ENCODE results near the gene AMDHD2. TPM values are rescaled to one million over a fixed set of nuclear protein-coding genes. Genes with fewer than 3 reads are reported as not detected.

AMDHD2 gene
- total RNA-seq, 2 experiments from 2014 or later = 51.8 to 59.7 TPM

GRCh38 chr16:2528161-2529060, 8.2 kb downstream of the AMDHD2 start:
- Histone ChIP-seq H3K9me2 (ENCODE audit: insufficient read depth, low read length) (no peaks in the 10 kb centered on the region), H3K27ac (ENCODE audit: low read depth, low read length, poor library complexity, severe bottlenecking) (no peak overlapping the region), H4K20me1 (ENCODE audit: insufficient read depth, low read length) (no peaks in the 10 kb centered on the region), H3K4me3 (ENCODE audit: low read depth, low read length, poor library complexity, severe bottlenecking) (no peak overlapping the region), H3K9me3 (ENCODE audit: low read length) (no peaks in the 10 kb centered on the region), H3K4me2 (ENCODE audit: low read length) (no peak overlapping the region), H3K36me3 (ENCODE audit: insufficient read depth, low read length) (peaks cover 32% of the 10 kb centered on the region), H2AFZ (ENCODE audit: low read length) (no peak overlapping the region), H3K79me2 (ENCODE audit: insufficient read depth, low read depth, low read length) (no peaks in the 10 kb centered on the region), H3K4me1 (ENCODE audit: insufficient read depth, low read length, poor library complexity, severe bottlenecking) (peaks cover 16% of the 10 kb centered on the region)
- no TSS peak for BruUV-seq (replicated peaks)
- TF ChIP-seq CTCF (conservative IDR thresholded peaks at IDR 0.05; ENCODE audit: low read length) (no peak), EZH2phosphoT487 (IDR thresholded peaks at IDR 0.05; ENCODE audit: borderline replicate concordance, low read depth, low read length) (no peak)
- intact Hi-C loops (cut with micrococcal nuclease; ENCODE audit: unreplicated experiment) = no loop called here
- ChIA-PET POLR2A (no interaction called here), CTCF (ENCODE audit: unreplicated experiment) (no interaction called here)
- DNase-seq (ENCODE audit: low spot score) = no peak

GRCh38 chr16:2529061-2529931, 9.1 kb downstream of the AMDHD2 start:
- no TSS peak for BruUV-seq (replicated peaks)
- DNase-seq (ENCODE audit: low spot score) = no peak
- H4K20me1 ChIP-seq (ENCODE audit: insufficient read depth, low read length) = no peaks in the 10 kb centered on the region
- ChIA-PET CTCF (ENCODE audit: unreplicated experiment) (no interaction called here), POLR2A (no interaction called here)
- peaks cover 23% of the 10 kb centered on the region for H3K36me3 ChIP-seq (ENCODE audit: insufficient read depth, low read length)
- H3K27ac ChIP-seq (ENCODE audit: low read depth, low read length, poor library complexity, severe bottlenecking) = no peak overlapping the region
- no peak overlapping the region for H2AFZ ChIP-seq (ENCODE audit: low read length)
- peaks cover 18% of the 10 kb centered on the region for H3K4me1 ChIP-seq (ENCODE audit: insufficient read depth, low read length, poor library complexity, severe bottlenecking)
- no peaks in the 10 kb centered on the region for H3K9me2 ChIP-seq (ENCODE audit: insufficient read depth, low read length)
- H3K4me3 ChIP-seq (ENCODE audit: low read depth, low read length, poor library complexity, severe bottlenecking) = no peak overlapping the region
- H3K4me2 ChIP-seq (ENCODE audit: low read length) = no peak overlapping the region
- no peaks in the 10 kb centered on the region for H3K79me2 ChIP-seq (ENCODE audit: insufficient read depth, low read depth, low read length)
- intact Hi-C loops (cut with micrococcal nuclease; ENCODE audit: unreplicated experiment) = no loop called here
- H3K9me3 ChIP-seq (ENCODE audit: low read length) = no peaks in the 10 kb centered on the region
- TF ChIP-seq CTCF (conservative IDR thresholded peaks at IDR 0.05; ENCODE audit: low read length) = no peak
- no peak for TF ChIP-seq EZH2phosphoT487 (IDR thresholded peaks at IDR 0.05; ENCODE audit: borderline replicate concordance, low read depth, low read length)
